Measurements from ENCODE around the gene ACTR8. TPM values are rescaled to one million over a fixed set of nuclear protein-coding genes. Genes with fewer than 3 reads are reported as not detected.

Gene ACTR8
- total and polyA plus RNA-seq, 10 donors, result 10.5 to 33.7 (median 22.9) TPM

GRCh38 chr3:53845103-53845880 lies 36.7 kb downstream of the ACTR8 start:
- intact Hi-C loops (cut with DNase I; ENCODE audit: low total_unique reads), result no loop called here
- H3K27ac ChIP-seq, result peak overlapping the region in 1 of 8 donors; percentile 36
- H3K36me3 ChIP-seq, result no peaks in the 10 kb centered on the region
- WGBS, 5 donors, result 17 to 57% (median 18%) methylated on average over 7 to 25 of the region's 25 CpGs
- peaks cover 0 to 27% (median 17%) of the 10 kb centered on the region in 6 donors for H3K4me1 ChIP-seq
- H3K27me3 ChIP-seq (replicated peaks in 1 of 7), result peaks cover 0 to 66% (median 34%) of the 10 kb centered on the region in 7 donors
- no peak for DNase-seq
- TF ChIP-seq CTCF (IDR thresholded peaks at IDR 0.05 in 8 of 11, conservative IDR thresholded peaks at IDR 0.05 in 3 of 11) (no peak), POLR2AphosphoS5 (IDR thresholded peaks at IDR 0.05) (no peak), POLR2A (IDR thresholded peaks at IDR 0.05) (no peak)
- H3K9me3 ChIP-seq, result no peaks in the 10 kb centered on the region
- peak overlapping the region; percentile 37 to 71 (median 63) for H3K4me3 ChIP-seq

- no peak for DNase-seq
- H3K27me3 ChIP-seq (replicated peaks in 1 of 7), result peaks cover 0 to 60% (median 34%) of the 10 kb centered on the region in 7 donors
- WGBS, 5 donors, result 79 to 94% (median 93%) methylated on average over 7 to 9 of the region's 9 CpGs
- intact Hi-C loops (cut with DNase I; ENCODE audit: low total_unique reads), result no loop called here
- H3K27ac ChIP-seq, result no peak overlapping the region
- H3K9me3 ChIP-seq, result no peaks in the 10 kb centered on the region
- no peaks in the 10 kb centered on the region for H3K36me3 ChIP-seq
- no peak overlapping the region for H3K4me3 ChIP-seq
- H3K4me1 ChIP-seq, result peaks cover 0 to 27% (median 17%) of the 10 kb centered on the region in 6 donors
- no peak for TF ChIP-seq POLR2A (IDR thresholded peaks at IDR 0.05)
- no peak for TF ChIP-seq CTCF (IDR thresholded peaks at IDR 0.05 in 8 of 11, conservative IDR thresholded peaks at IDR 0.05 in 3 of 11)
- no peak for TF ChIP-seq POLR2AphosphoS5 (IDR thresholded peaks at IDR 0.05)
Measured at GRCh38 chr3:53844262-53845102, 37.5 kb downstream of the ACTR8 start.

GRCh38 chr3:53843195-53844177 lies 38.5 kb downstream of the ACTR8 start:
- WGBS, 5 donors, result 58 to 77% (median 72%) methylated on average over 7 to 10 of the region's 10 CpGs
- DNase-seq, result no peak
- H3K27me3 ChIP-seq (replicated peaks in 1 of 7), result peaks cover 0 to 53% (median 33%) of the 10 kb centered on the region in 7 donors
- no peak overlapping the region for H3K4me3 ChIP-seq
- TF ChIP-seq CTCF (IDR thresholded peaks at IDR 0.05 in 8 of 11, conservative IDR thresholded peaks at IDR 0.05 in 3 of 11) (no peak), POLR2A (IDR thresholded peaks at IDR 0.05) (no peak), POLR2AphosphoS5 (IDR thresholded peaks at IDR 0.05) (no peak)
- H3K36me3 ChIP-seq, result no peaks in the 10 kb centered on the region
- peaks cover 0 to 27% (median 17%) of the 10 kb centered on the region in 6 donors for H3K4me1 ChIP-seq
- no peak overlapping the region for H3K27ac ChIP-seq
- intact Hi-C loops (cut with DNase I; ENCODE audit: low total_unique reads), result no loop called here
- H3K9me3 ChIP-seq, result no peaks in the 10 kb centered on the region

All from spleen (tissue), 11 donors.